Measurements from ENCODE around the gene SLC2A8. TPM values are rescaled to one million over a fixed set of nuclear protein-coding genes. Genes with fewer than 3 reads are reported as not detected.

Gene SLC2A8
- total RNA-seq, 1 donor from 2014 or later = 30.6 TPM

DNA sequence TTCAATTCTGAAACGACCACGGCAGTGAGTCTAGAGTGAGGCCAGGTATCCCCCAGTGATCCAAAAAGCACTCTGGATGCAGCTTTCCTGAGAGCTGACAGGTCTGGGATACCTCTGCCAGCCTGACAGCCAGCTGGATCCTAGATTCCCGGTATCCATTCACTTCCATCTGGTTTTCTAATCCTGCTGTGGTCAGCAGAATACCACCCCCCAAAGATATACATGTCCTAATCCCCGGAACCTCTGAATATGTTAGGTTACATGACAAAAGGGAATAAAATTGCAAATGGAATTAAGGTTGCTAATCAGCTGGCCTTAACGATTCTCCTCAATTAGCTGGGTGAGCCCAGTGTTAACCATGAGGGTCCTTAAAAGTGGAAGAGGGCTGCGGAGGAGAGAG, 25.8 kb downstream of the SLC2A8 start:
- H3K36me3 Mint-ChIP-seq (ENCODE audit: unreplicated experiment) = no peaks in the 10 kb centered on the region
- peaks cover 8% of the 10 kb centered on the region for H3K9me3 Mint-ChIP-seq (ENCODE audit: unreplicated experiment)
- H3K4me3 Mint-ChIP-seq (ENCODE audit: unreplicated experiment) = peak overlapping the region; percentile 98
- no peak for TF ChIP-seq CTCF (IDR thresholded peaks at IDR 0.05; ENCODE audit: partially characterized antibody, unreplicated experiment)
- H3K27me3 Mint-ChIP-seq (ENCODE audit: unreplicated experiment) = peaks cover 2% of the 10 kb centered on the region
- peaks cover 20% of the 10 kb centered on the region for H3K4me1 Mint-ChIP-seq (ENCODE audit: low read depth, unreplicated experiment)
- no peak for DNase-seq
- peak overlapping the region; percentile 33 for H3K27ac Mint-ChIP-seq (ENCODE audit: unreplicated experiment)

- Mint-ChIP-seq H3K4me1 (ENCODE audit: low read depth, unreplicated experiment) (peaks cover 18% of the 10 kb centered on the region), H3K36me3 (ENCODE audit: unreplicated experiment) (no peaks in the 10 kb centered on the region), H3K4me3 (ENCODE audit: unreplicated experiment) (peak overlapping the region; percentile 98), H3K9me3 (ENCODE audit: unreplicated experiment) (peaks cover 8% of the 10 kb centered on the region), H3K27me3 (ENCODE audit: unreplicated experiment) (peaks cover 2% of the 10 kb centered on the region), H3K27ac (ENCODE audit: unreplicated experiment) (peak overlapping the region; percentile 99)
- no peak for DNase-seq
- no peak for TF ChIP-seq CTCF (IDR thresholded peaks at IDR 0.05; ENCODE audit: partially characterized antibody, unreplicated experiment)
Observed at GRCh38 chr9:127423476-127423933, 26.5 kb downstream of the SLC2A8 start.

DNA sequence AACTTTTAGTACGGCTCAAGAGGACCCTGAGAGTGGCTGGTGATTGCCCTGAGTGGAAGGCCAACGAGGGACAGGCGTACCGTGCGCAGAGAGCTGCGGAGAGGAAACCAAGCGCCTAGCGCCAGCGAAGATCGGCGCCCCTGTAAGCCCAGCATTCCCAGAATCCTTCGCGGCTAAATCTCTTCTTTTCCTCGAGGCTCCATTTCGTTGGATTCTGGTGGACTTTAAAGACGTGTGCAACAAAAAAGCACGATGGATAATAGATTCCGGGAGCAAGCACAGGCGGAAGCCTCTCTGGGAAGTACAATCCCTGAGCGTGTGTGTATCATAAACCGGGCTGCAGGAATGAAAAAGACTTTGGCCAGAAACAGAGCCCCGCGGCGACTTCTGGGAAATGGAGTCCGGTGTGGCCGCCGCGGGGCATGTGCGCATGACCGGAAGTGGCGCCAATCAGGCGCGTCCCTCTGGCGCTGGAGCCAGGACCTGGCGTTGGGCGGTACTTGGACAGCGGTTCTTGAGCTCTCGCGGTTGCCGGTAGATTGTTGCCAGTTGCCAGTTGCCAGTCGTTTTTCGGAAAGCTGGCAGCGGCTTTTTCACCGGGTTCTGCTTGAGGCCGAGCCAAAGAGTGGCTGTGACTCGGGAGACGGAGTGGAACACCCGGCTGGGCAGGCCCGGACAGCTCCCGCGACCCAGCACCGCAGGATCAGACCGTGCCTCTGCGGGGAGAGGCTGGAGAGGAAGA, 27.1 kb downstream of the SLC2A8 start, which contains the start of gene ZNF79:
ZNF79 (plus strand) TSS at position 449 of the 742 bp plus-strand sequence. CDS start 406 bp downstream, outside the sequence.
- no peak for TF ChIP-seq CTCF (IDR thresholded peaks at IDR 0.05; ENCODE audit: partially characterized antibody, unreplicated experiment)
- Mint-ChIP-seq H3K4me3 (ENCODE audit: unreplicated experiment) (peak within 1 kb of the TSS; percentile 98), H3K27me3 (ENCODE audit: unreplicated experiment) (no peaks in the 10 kb centered on the region), H3K27ac (ENCODE audit: unreplicated experiment) (peak within 1 kb of the TSS; percentile 99), H3K4me1 (ENCODE audit: low read depth, unreplicated experiment) (peaks cover 13% of the 10 kb centered on the region), H3K36me3 (ENCODE audit: unreplicated experiment) (no peaks in the 10 kb centered on the region), H3K9me3 (ENCODE audit: unreplicated experiment) (peaks cover 6% of the 10 kb centered on the region)
- peak; percentile 95 for DNase-seq

- Mint-ChIP-seq H3K4me3 (ENCODE audit: unreplicated experiment) (peak overlapping the region; percentile 98), H3K9me3 (ENCODE audit: unreplicated experiment) (peaks cover 6% of the 10 kb centered on the region), H3K27me3 (ENCODE audit: unreplicated experiment) (no peaks in the 10 kb centered on the region), H3K36me3 (ENCODE audit: unreplicated experiment) (no peaks in the 10 kb centered on the region), H3K4me1 (ENCODE audit: low read depth, unreplicated experiment) (peaks cover 13% of the 10 kb centered on the region), H3K27ac (ENCODE audit: unreplicated experiment) (peak overlapping the region; percentile 99)
- no peak for TF ChIP-seq CTCF (IDR thresholded peaks at IDR 0.05; ENCODE audit: partially characterized antibody, unreplicated experiment)
- no peak for DNase-seq
Observed at GRCh38 chr9:127424676-127424999, 27.7 kb downstream of the SLC2A8 start.

DNA sequence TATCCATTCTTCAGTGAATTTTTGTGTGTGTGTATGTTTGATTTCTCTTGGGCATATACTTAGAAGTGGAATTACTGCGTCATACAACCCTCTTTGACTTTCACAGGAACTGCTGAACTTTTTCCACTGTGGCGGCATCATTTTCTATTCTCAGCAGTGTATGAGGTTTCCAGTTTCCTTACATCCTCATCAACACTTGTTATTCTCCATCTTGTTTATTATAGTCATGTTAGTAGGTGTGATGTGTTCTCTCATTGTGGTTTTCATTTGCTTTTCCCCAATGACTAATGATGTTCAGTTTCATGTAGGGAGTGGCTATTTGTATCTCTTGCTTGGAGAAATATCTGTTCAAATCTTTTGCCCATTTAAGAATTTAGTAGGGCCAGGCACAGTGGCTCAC, 29.8 kb downstream of the SLC2A8 start:
- Mint-ChIP-seq H3K36me3 (ENCODE audit: unreplicated experiment) (no peaks in the 10 kb centered on the region), H3K27ac (ENCODE audit: unreplicated experiment) (no peak overlapping the region), H3K4me1 (ENCODE audit: low read depth, unreplicated experiment) (peaks cover 13% of the 10 kb centered on the region)

More for the DNA sequence above, 29.8 kb downstream of the SLC2A8 start:
- no peak for TF ChIP-seq CTCF (IDR thresholded peaks at IDR 0.05; ENCODE audit: partially characterized antibody, unreplicated experiment)
- DNase-seq = no peak
- Mint-ChIP-seq H3K9me3 (ENCODE audit: unreplicated experiment) (peaks cover 6% of the 10 kb centered on the region), H3K4me3 (ENCODE audit: unreplicated experiment) (no peak overlapping the region), H3K27me3 (ENCODE audit: unreplicated experiment) (no peaks in the 10 kb centered on the region)
